Chondrocyte (in vitro differentiated cells): ENCODE results near the gene THEM4. TPM values are rescaled to one million over a fixed set of nuclear protein-coding genes. Genes with fewer than 3 reads are reported as not detected.

Experiments
- DNase-seq: peaks from one replicate; pipeline ENCODE4 v3.0.0; 2021; ENCODE audit warnings: mixed read lengths, low spot score
- H3K27ac Mint-ChIP-seq: one replicate; pipeline ENCODE4 v1.8.0; 2021; ENCODE audit warnings: mild to moderate bottlenecking, moderate library complexity, mixed read lengths; ENCODE audit not compliant: unreplicated experiment
- H3K27me3 Mint-ChIP-seq: 2 replicates; pipeline ENCODE4 v1.8.0; 2021; ENCODE audit warnings: low read depth, mixed read lengths
- H3K36me3 Mint-ChIP-seq: 2 replicates; pipeline ENCODE4 v1.8.0; 2021; ENCODE audit warnings: low read depth, mixed read lengths
- H3K4me1 Mint-ChIP-seq: 2 replicates; pipeline ENCODE4 v1.8.0; 2021; ENCODE audit warnings: low read depth, mild to moderate bottlenecking, mixed read lengths
- H3K4me3 Mint-ChIP-seq: one replicate; pipeline ENCODE4 v1.8.0; 2021; ENCODE audit warnings: mild to moderate bottlenecking, moderate library complexity, mixed read lengths; ENCODE audit not compliant: unreplicated experiment
- H3K9me3 Mint-ChIP-seq: 2 replicates; pipeline ENCODE4 v1.8.0; 2021; ENCODE audit warnings: low read depth, mixed read lengths
- total RNA-seq: library from RNA; stranded (reverse); gene quantifications from 3 replicates; pipeline ENCODE4 v1.2.1, GENCODE V29; 2021
- TF ChIP-seq, protein P1 (sequence below): fragments of 200-600 bp; sonication (generic); IDR thresholded peaks from 2 replicates; pipeline ENCODE4 v1.5.0; 2021; ENCODE audit warnings: antibody characterized with exemption, mild to moderate bottlenecking, moderate library complexity

THEM4 gene
- total RNA-seq, 1 donor from 2014 or later = 6.9 TPM

DNA sequence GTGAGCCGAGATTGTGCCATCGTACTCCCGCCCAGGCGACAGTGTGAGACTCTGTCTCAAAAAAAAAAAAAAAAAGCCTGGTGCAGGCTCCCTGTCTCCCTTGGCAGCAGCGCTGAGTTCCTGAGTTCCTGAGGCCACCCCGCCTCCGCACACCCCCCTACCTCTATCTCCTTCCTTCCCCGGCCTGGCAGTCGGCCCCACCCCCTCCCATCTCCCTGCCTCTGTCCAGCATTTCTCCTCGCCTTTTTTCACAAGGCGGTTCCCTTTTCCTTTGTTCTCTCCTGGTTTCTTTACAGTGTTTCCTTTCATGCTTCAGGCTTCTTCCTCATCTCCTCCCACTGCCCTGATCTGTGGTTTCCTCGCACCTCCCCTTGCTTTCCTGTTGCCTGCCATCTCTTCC is 80.4 kb downstream of the THEM4 start:
- Mint-ChIP-seq H3K36me3 (no peaks in the 10 kb centered on the region), H3K4me3 (no peak overlapping the region), H3K27ac (no peak overlapping the region), H3K27me3 (peaks cover 10% of the 10 kb centered on the region), H3K4me1 (peaks cover 10% of the 10 kb centered on the region), H3K9me3 (no peaks in the 10 kb centered on the region)
- DNase-seq = no peak
- TF ChIP-seq, protein P1, sequence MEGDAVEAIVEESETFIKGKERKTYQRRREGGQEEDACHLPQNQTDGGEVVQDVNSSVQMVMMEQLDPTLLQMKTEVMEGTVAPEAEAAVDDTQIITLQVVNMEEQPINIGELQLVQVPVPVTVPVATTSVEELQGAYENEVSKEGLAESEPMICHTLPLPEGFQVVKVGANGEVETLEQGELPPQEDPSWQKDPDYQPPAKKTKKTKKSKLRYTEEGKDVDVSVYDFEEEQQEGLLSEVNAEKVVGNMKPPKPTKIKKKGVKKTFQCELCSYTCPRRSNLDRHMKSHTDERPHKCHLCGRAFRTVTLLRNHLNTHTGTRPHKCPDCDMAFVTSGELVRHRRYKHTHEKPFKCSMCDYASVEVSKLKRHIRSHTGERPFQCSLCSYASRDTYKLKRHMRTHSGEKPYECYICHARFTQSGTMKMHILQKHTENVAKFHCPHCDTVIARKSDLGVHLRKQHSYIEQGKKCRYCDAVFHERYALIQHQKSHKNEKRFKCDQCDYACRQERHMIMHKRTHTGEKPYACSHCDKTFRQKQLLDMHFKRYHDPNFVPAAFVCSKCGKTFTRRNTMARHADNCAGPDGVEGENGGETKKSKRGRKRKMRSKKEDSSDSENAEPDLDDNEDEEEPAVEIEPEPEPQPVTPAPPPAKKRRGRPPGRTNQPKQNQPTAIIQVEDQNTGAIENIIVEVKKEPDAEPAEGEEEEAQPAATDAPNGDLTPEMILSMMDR = no peak

DNA sequence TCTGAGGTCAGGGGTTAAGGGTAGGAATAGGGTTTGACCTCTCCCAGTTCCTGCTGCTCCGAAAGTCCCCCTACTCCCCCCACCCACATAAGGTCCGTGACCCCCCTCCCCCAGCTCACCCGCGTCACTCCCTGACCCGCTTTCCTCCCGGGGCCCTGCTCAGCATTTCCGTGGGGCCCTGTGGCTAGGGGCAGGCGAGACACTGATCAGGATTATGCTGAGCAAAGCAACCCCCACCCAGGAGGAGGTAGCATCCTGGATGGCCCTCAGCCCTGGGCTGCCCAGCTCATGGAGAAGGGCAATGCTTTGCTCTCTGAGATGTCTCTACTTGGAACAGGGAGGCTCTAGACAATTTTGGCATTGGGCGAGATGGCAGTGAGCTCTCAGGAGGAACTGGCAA is 81.5 kb downstream of the THEM4 start:
- DNase-seq = no peak
- TF ChIP-seq, protein P1 = no peak
- no peaks in the 10 kb centered on the region for H3K36me3 Mint-ChIP-seq
- no peak overlapping the region for H3K27ac Mint-ChIP-seq
- H3K27me3 Mint-ChIP-seq = peaks cover 12% of the 10 kb centered on the region
- no peak overlapping the region for H3K4me3 Mint-ChIP-seq
- H3K9me3 Mint-ChIP-seq = no peaks in the 10 kb centered on the region
- peaks cover 10% of the 10 kb centered on the region for H3K4me1 Mint-ChIP-seq

DNA sequence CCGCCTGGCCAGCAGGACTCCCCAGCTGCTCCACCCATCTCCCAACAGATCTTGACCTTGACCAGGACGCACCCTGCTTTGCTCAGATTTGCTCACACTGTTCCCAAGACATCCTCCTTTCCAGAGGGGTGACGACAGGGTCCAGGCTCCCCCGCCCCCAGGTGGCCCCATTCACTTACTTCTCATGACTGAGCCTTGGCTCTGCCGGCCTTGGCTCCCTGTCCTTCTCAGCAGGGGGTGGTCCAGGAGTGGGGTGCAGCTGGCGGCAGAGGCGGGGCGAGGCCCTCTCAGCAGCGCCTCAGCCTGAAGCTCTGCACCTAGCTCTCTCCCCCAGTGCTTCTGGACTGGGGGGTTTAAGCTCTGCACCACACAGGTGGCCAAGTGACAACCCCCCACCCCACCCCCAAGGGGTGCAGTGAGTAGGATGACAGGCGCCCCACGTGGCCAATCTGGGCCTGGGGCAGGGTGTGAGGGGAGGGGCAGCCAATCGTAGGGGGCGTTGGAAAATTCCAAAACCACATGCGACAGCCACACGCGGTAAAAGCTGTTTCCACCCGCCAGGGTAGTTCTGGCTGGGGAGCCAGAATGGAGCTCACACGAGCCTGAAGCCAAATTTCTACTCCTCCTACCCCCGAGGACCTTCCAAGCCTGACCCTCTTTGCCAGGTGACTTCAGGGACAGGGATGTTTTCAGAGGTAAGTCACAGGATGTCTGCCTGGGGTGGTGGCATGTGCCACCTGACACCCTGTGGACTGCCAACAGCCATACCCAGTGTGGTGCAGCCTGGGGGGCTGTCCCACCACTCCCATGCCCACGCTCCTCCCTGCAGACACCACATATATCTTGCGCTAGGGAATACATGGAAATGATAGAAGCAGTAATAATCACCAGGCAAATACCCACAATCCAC is 83.3 kb downstream of the THEM4 start:
- Mint-ChIP-seq H3K4me1 (peaks cover 10% of the 10 kb centered on the region), H3K36me3 (no peaks in the 10 kb centered on the region), H3K27ac (no peak overlapping the region), H3K9me3 (no peaks in the 10 kb centered on the region), H3K4me3 (no peak overlapping the region), H3K27me3 (peaks cover 11% of the 10 kb centered on the region)
- no peak for DNase-seq
- TF ChIP-seq, protein P1 = no peak

DNA sequence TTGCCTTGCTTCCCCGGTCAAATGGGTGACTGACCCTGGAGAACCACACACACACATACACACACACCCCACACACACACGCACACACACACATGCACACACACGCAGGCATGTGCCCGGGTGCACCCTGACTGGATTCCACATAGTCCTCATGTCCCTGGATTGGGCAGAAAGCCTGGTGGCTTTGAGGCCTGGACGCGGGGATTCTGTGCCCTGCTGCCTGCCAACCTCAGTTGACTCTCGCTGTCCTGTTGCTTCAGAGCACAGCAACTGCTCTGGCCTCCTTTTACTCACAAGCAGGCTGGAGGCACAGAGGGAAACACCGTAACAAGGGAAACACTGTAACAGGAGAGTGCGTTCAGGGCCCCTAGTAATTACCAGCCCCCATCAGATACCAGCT is 84.1 kb downstream of the THEM4 start:
- H3K4me1 Mint-ChIP-seq = peaks cover 10% of the 10 kb centered on the region
- TF ChIP-seq, protein P1 = no peak
- H3K27me3 Mint-ChIP-seq = peaks cover 11% of the 10 kb centered on the region
- H3K36me3 Mint-ChIP-seq = no peaks in the 10 kb centered on the region
- H3K4me3 Mint-ChIP-seq = no peak overlapping the region
- no peaks in the 10 kb centered on the region for H3K9me3 Mint-ChIP-seq
- DNase-seq = no peak
- no peak overlapping the region for H3K27ac Mint-ChIP-seq

Other genes with a start within 250 kb of the THEM4 start
- gene CELF3, start 192.7 kb downstream of the THEM4 start, total RNA-seq = not detected in 3 replicates
- not detected in 3 replicates for gene RIIAD1, start 188.0 kb downstream of the THEM4 start, total RNA-seq
- gene MRPL9, start 146.0 kb downstream of the THEM4 start, total RNA-seq = 48.3 to 58.2 TPM (median 55.5 TPM) in 3 replicates
- 4.7 to 6.8 TPM (median 6.4 TPM) in 3 replicates for gene TDRKH, start 119.0 kb downstream of the THEM4 start, total RNA-seq
- gene LINGO4, start 104.1 kb downstream of the THEM4 start, total RNA-seq = not detected in 3 replicates
- gene RORC, start 77.7 kb downstream of the THEM4 start, total RNA-seq = not detected in 3 replicates
- not detected in 3 replicates for gene C2CD4D, start 69.7 kb downstream of the THEM4 start, total RNA-seq
- not detected in 3 replicates for gene THEM5, start 55.8 kb downstream of the THEM4 start, total RNA-seq
- gene S100A10, start 84.3 kb upstream of the THEM4 start, total RNA-seq = 454 to 578 TPM (median 560 TPM) in 3 replicates
- 546 to 749 TPM (median 741 TPM) in 3 replicates for gene S100A11, start 127.5 kb upstream of the THEM4 start, total RNA-seq
- not detected in 3 replicates for gene TCHHL1, start 179.6 kb upstream of the THEM4 start, total RNA-seq
- gene TCHH, start 205.9 kb upstream of the THEM4 start, total RNA-seq = not detected in 3 replicates
- not detected in 3 replicates for gene RPTN, start 249.7 kb upstream of the THEM4 start, total RNA-seq